Activated naive CD4-positive, alpha-beta T cell treated with Interleukin-2 at 50 U/mL for 16 hours (primary cell): ENCODE data around the gene SIN3A.
"Not testable (repeated sequence)": the region's sequence is repeated elsewhere in the genome, so short reads cannot be mapped to it uniquely, and the experiment has no call there.

ENCODE experiments used
- DNase-seq: peaks from one replicate; pipeline ENCODE4 v3.0.0-alpha.2; 2020

The SIN3A gene

DNA sequence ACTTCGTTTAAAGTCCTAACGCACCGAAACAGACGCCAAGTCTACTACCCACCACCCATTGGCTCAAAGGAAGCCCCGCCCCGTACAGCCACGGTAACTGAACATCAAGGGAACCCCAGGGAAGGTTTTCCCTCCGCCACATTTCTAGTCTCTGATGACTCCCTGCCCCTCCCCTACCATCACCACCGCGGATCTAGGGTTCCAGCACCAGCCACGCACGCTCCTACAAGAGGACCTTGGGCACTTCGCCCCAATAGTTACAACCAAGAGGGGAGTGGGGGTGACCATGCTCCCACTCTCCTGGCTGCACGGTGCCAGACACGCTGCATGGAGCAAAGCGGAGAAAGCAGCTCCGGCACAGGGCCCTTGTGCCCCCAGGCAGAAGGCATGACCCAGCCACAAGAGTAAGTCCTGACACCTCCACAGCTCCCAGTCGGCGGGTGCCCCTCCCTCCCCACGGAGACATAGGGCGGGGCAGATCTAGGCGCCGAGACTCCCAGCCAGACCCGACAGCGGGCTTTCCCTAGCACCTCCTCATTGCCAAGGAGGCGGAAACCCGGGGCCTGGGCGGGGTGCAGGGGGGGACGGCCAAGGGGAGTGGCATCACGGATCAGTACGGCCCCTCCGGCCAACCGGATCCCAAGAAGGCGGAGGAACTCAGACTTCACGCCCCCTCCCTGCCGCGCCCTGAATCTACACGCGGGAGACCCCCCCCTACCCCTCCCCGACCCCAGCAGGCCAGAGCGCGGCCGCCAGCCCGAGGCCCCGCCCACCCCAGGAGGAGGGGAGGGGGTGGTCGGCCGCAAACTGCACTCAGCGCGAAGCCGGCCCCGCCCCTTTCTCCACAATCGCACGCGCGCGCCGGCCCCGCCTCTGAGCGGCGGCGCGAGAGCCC is 936 bp downstream of the SIN3A start:
- DNase-seq: peak; percentile 97

DNA sequence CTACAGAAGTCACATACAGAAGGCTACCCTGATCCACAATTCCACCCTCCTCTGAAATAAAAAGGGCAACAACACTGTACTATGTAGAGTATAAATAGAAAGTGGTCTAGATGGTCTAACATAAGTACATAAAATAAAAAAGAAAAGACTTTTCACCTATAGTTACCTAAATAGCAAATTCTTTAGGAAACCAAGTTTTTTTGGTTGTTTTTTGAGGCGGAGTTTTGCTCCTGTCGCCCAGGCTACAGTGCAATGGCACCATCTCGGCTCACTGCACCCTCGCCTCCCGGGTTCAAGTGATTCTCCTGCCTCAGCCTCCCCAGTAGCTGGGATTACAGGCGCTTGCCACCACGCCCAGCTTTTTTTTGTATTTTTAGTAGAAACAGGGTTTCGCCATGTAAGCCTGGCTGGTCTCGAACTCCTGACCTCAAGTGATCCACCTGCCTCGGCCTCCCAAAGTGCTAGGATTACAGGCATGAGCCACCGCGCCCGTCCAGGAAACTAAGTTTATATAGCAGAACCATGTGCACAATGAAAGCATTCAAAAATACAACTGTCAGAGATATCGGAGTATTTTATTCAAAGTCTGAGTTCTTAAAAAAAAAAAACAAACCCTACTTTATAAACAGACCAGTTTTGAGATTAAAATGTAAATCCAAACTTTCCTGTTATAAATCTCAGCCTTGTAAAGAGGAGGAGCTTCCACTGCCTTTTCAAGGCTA is 1.7 kb downstream of the SIN3A start:
- DNase-seq: no peak

DNA sequence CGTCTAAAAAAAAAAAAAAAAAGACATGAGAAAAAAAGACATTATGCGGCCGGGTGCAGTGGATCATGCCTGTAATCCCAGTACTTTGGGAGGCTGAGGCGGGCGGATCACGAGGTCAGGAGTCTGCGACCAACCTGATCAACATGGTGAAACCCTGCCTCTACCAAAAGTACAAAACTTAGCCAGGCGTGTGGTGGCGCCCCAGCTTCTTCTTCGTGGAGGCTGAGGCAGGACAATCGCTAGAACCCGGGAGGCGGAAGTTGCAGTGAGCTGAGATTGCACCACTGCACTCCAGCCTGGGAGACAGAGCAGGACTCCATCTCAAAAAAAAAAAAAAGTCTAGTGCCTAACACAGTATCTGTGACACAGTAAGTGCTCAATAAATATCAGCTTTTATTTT is 3.3 kb downstream of the SIN3A start:
- DNase-seq: not testable (repeated sequence)

DNA sequence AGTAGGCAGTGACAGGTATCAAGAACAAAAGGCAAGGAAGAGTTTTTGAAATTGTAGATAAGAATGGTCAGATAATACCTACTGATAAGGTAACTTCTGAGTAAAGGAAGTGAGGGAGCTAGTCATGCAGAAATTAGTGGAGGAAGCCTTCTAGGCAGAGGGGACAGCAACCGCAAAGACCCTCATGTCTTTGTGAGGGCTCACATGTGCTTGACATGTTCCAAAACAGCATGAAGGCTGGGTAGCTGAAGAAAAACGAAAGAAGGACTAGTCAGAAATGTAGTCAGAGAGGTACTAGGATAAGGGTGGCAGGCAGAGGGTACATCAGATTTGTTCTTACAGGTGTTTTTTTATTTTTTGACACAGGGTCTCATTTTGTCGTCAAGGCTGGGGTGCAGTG is 5.3 kb downstream of the SIN3A start:
- no peak for DNase-seq

DNA sequence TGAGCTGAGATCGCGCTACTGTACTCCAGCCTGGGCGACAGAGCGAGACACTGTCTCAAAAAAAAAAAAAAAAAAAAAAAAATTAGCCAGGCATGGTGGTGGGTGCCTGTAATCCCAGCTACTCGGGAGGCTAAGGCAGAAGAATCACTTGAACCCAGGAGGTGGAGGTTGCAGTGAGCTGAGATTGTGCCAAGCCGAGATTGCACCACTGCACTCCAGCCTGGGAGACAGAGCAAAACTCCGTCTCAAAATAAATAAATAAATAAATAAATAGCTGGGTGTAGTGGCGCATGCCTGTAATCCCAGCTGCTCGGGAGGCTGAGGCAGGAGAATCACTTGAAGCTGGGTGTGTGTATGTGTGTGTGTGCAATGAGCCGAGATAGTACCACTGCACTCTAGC is 6.2 kb downstream of the SIN3A start:
- not testable (repeated sequence) for DNase-seq

DNA sequence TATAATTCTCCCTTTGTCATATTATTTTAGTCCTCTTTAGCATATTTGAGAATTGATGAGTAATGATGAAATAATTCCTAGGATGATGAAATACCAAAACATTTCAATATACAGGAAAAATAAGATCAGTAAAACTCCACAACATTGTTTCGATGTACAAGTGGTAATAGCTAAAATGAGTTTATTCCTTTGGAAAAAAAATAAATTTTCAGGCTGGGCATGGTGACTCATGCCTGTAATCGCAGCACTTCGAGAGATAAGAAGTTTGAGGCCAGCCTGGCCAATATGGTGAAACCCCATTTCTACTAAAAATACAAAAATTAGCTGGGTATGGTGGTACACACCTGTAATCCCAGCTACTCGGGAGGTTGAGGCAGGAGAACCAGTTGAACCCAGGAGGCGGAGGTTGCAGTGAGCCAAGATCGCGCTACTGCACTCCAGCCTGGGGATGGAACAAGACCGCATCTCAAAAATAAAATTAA is 7.5 kb downstream of the SIN3A start:
- DNase-seq: not testable (repeated sequence)

DNA sequence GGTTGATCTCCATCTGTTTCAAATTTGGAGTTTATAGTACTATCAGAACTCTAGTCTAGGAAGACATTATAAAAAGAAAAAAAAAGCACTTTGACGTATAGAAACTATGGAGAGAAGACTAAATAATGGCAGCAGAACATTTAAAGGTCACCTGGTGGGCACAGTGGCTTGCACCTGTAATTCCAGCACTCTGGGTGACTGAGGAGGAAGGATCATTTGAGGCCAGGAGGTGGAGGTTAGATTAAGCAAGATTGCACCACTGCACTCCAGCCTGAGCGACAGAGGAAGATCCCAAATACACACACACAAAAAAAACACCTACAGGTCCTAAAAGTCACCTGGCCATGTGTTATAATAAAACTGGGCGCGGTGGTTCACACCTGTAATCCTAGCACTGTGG is 13.8 kb downstream of the SIN3A start:
- DNase-seq: no peak

DNA sequence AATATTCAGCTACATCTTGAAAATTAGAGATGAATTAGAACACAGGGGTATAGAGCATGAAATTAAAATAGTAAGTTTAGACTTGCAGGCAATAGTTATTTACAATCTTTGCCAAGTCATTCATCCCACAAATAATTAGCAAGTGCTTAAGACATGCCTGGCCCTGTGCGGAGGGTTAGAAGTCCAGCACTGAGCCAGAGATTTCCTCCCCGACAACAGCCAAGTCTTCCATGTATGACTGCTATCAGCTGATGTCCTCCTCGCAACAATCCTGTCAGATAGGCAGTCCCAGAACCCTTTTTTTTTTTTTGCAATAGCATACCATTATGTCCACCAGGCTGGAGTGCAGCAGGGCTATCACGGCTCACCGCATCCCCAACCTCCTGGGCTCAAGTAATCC is 14.6 kb downstream of the SIN3A start:
- DNase-seq: no peak

DNA sequence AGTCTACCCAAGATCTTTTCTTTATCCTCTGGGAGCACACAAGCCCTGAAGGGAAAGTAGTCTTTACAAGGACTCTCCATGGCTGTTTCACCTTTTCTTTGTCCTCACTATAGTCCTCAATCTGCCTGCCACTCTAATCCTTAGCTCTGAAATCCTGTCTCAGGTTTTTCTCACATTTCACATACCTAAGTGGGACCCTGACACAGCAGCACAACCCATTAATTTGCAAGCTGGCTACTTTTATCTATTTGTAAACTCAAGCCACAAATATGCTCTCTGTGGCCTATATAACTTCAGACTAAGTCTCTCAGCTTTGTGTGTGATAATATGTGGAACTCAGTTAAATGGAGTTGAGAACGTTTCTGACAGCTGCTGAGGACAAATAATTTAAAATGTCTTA is 19.8 kb downstream of the SIN3A start:
- no peak for DNase-seq

DNA sequence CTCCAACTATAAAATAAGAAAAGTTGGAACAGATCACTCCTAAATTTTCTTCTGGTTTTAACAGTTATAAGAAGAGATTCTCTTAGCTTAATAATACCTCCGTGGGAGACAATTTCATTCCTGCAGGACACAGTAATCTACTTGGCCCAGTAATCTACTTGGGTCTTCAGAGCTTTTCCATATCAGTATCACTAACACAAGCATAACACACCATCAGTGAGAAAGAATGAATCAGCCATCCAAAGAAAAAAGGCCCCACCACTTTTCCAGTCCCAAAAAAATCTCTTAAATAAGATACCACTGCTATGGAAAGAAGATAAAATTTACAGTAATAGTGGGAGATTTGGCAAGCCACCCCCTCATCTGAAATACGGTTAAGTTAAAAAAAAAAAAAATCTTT is 20.2 kb downstream of the SIN3A start:
- no peak for DNase-seq

DNA sequence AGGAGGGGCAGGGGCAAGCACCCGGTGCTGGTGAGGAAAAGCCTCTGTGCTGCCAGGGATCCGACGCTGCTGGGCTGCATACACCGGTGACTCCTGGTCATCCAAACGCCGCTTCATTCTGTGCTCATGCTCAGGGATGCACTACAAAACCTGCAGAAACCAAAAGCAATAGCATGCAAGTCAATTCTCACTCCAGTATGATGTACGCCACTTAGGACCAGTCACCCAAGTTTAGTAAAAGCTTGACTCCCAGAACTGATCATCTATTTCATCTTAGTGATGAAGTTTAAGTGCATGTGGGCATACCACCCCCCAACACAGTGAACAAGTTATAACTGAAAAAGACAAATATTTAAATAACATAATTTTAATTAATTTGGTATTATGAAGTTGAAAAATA is 21.2 kb downstream of the SIN3A start:
- DNase-seq: no peak

DNA sequence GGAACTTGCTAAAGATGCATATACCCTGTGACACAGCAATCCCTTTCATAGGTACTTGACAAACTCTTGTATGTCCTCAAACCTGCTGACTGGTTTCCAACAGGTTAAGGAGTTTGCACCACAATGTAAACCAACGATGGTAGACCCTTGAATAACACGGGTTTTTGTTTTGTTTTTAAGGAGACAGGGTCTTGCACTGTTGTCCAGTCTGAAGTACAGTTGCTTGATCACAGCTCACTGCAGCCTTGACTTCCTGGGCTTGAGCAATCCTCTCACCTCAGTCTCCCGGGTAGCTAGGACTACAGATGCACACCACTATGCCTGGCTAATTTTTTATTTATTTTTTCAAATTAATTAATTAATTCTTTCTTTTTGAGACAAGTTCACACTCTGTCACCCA is 23.3 kb downstream of the SIN3A start:
- no peak for DNase-seq

DNA sequence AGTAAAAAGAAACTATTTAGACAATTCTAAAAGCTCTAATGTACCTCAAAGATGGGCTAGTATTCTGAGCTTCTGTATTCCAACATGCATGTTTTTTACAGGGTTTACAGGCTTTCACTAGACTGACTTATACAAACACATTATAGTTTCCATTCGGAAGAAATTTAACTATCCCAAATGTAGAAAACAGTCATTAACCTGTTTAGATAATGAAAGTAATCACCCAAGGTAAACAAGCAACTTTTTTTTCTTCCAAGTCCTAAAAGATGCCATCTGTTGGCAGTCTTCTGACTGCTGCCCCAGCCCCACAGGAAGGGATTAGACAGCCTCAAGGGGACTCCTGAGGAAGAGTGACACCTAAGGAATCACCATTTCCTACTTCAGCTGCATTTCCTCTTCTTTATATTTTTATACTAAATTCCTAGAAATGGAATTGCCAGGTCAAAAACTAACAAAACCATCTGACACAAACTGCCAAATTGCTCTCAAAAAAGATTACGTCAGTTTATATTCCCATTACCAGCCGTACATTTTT is 25.5 kb downstream of the SIN3A start:
- DNase-seq: no peak

DNA sequence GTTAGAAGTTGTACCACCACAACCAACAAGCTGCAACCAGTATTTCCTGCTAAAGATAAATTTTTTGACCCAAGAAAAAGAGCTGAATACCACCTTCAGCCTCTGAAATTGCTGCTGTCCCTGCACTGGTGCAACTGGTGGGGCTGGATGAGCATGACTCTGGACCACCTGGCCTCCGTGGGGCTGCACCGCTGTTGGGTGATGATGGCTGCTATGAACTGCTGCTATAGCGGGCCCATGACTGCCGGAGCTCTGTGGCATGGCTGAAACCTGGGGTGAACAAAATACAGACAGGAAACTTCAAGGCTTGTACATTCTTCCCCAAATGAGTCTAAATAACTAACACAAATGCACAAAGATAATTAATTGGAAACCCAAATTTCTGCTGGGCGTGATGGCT is 28.9 kb downstream of the SIN3A start:
- DNase-seq: no peak

DNA sequence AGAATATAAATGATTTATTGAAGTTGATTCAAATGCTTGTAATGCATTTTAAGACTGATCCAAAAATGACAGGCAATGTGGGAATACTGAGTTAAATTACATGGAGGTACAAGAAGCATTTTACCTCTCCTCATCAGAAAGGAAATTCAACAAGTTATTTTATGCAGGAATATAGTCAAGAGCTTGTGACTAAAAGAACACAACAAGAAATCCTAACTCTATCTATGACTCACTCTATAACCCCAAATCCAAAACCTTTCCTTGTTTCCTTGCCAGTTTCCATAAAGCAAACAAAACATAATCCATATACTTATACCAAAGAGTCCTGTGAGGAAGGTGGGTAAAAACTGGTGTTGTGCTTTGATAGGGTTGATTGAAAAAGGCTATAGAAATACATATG is 30.8 kb downstream of the SIN3A start:
- no peak for DNase-seq

DNA sequence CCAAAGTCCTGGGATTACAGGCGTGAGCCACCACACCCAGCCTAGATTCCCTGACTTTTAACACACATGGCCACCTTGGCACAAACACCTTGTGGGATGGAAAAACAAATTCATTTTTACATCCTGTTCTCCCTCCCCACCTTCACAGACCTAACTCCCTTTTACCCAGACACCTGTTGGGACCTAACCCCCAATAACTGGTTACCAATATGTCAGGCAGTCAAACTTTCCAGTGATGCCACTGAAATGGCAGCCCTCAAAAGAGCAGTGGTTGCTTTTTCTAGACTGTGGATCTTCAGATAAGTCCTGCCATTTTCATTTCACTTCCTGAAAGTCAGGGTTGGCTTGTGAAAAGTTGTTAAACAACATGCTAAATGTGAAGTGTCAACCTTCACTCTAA is 34.9 kb downstream of the SIN3A start:
- no peak for DNase-seq

DNA sequence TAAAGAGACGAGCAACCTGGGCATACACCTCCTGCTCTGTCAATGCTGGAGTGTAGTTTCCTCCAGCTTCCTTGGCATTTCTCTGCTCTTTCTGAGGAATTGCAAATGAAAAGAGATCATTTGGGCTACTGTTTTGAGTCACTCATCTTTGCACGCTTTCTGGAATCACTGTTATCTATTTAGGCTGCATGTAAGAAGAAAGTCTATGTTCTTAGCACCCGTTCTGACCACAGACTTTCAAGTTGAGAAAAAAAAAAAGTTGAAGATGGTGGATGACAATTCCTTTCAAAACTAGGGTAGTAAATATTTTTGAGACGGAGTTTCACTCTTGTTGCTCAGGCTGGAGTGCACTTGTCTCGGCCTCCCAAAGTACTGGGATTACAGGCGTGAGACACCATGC is 41.3 kb downstream of the SIN3A start:
- no peak for DNase-seq

DNA sequence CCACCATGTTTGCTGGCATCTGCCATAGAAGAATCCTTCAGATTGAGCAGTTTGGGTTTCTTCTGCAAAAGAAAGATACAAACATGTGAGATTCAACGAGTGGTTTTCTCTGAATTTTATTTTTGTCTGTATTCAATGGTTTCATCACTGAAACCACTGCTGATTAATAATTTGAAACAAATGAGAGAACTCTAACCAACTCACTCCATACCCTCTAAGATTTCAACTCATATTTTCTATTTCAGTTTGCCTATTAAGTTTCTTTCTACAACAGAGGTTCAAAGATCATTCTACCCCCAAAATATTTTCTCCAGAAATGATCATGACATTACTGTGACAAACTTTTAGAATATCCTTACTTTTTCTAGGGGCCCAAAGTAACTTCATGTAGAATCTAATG is 44.4 kb downstream of the SIN3A start:
- no peak for DNase-seq

DNA sequence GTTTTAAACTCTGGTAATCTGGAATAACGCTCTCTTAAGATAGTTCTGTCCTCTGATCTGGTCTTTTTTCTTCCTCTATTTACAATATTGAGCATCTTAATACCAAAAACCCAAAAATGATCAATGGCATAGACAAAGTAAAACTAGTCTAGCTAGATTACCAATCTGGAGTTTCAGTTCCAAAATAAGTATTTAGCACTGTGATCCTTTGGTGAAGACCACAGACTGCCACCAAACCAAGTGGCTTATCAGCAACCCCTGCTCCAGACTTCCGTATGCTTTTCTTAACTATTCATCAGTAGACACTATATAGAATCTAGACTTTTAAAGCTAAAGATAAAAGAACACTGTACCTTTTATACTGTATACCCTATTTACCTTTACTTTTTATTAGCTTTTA is 47.6 kb downstream of the SIN3A start:
- no peak for DNase-seq

DNA sequence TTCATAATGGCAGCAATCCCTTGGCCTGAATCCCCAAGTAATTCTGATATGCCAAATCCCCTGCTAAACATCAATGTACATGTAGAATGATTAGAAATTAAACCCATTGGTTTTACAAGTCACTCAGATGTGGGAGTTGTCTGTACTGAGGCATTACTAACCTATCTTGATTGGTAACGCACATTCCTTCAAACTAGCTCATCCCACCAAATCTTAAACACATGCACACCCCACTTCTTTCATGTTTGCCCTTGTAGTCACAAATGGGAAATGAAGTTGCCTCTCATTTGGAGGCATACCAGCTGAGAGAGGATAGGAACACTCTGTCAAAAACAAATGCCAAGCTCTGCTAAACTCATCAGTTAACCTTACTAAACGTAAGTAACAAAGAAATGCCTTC is 54.0 kb downstream of the SIN3A start:
- DNase-seq: no peak

DNA sequence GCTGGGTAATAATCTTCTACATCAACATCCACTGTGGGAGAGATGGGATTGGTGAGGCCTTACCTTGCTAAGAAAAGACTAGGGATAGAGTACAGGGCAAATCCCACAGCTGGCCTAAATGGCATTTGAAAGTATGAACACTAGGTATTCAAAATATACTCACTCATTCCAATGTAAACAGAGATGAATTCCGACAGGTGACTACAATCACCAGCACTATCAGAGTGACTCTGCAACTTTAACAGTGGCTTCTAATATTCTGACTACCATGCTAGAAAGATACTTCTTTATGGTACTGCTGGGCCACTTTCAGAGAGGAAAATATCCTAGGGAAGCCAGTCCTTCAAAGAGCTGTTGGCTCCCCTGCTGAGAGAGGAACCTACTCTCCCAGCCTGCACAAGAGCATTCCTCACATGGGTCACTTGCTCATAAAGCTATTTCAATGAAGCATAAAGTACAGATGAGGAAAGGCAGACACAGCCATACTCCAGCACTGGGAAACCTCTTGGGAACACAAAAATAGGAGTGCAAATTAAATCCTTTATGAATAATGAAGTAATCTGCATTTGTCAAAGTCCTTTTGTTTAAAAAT is 61.6 kb downstream of the SIN3A start:
- DNase-seq: no peak

DNA sequence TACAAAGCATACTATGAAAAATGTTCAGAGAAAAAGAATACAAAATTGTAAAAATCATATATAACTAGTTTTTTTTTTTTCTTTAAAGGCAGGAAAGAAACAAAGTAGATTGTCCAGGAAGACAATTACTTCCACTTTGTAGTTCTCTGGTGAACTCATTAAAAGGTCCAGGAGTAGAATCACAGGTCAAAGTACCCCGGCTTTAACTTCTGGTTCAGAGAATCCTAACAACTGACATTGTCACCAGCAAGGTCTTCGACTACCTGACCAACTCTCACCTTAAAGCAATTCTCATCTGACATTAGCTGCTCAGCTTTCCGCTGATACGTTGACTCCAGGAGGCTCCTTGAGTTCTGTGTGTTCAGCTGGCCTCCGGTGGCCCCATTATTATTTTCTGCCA is 67.5 kb downstream of the SIN3A start:
- DNase-seq: not testable (repeated sequence)

DNA sequence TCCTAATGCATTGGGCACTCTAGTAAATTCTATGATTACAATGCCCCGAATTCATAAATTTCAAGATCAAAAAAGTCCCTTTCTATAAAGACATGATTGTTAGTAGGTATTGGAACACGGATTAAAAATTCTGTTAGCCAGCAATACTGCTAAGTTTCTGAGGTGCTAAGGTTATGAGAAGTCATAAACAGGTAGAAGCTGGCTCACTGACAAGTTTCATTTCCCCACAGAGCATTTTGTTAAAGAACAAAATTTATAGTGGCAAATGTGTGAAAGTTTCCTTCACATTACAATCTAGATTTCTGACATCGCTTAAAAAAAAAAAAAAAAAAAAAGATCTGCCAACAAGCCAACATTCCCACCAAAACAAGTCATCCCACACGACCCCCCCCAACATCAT is 70.7 kb downstream of the SIN3A start:
- no peak for DNase-seq
